HepG2 (cell line): Measurements from ENCODE around the gene SNRNP27. TPM values are rescaled to one million over a fixed set of nuclear protein-coding genes. Genes with fewer than 3 reads are reported as not detected.

Experiments
- AKNA ChIP-seq: sonication (generic); formaldehyde crosslinking; IDR thresholded peaks from 2 replicates; pipeline ENCODE4 v1.4.0; 2020; ENCODE audit warnings: missing genetic modification reagents, borderline replicate concordance
- CBX2 ChIP-seq, 2 experiments: fragments of 200-600 bp in 1 of 2; sonication (generic); formaldehyde crosslinking in 1 of 2; IDR thresholded peaks; 2 replicates each; pipeline versions ENCODE4 v1.7.0 to v1.8.1; 2018 to 2022; ENCODE audit warnings: low read depth in 2 of 2, low read length in 1 of 2, mild to moderate bottlenecking in 1 of 2, missing genetic modification reagents in 1 of 2
- JARID2 ChIP-seq: sonication (generic); formaldehyde crosslinking; IDR thresholded peaks from 2 replicates; pipeline ENCODE4 v1.8.1; 2023; ENCODE audit warnings: missing genetic modification reagents, inconsistent platforms; ENCODE audit not compliant: insufficient replicate concordance
- MYNN ChIP-seq: sonication (generic); formaldehyde crosslinking; IDR thresholded peaks from 2 replicates; pipeline ENCODE4 v1.4.0; 2020; ENCODE audit warnings: mild to moderate bottlenecking, low read depth, missing genetic modification reagents
- SAP130 ChIP-seq: IDR thresholded peaks from 2 replicates; pipeline ENCODE4 v1.6.1; 2016; ENCODE audit warnings: low read depth
- TRIM24 ChIP-seq: sonication (generic); formaldehyde crosslinking; IDR thresholded peaks from 2 replicates; pipeline ENCODE4 v1.8.0; 2022; ENCODE audit warnings: mild to moderate bottlenecking, missing genetic modification reagents
- ZFP41 ChIP-seq: sonication (generic); formaldehyde crosslinking; IDR thresholded peaks from 2 replicates; pipeline ENCODE4 v1.4.0; 2020; ENCODE audit warnings: mild to moderate bottlenecking, missing genetic modification reagents, borderline replicate concordance
- ZKSCAN1 ChIP-seq: fragments of 150-350 bp; IDR thresholded peaks from 2 replicates; pipeline ENCODE4 v1.6.1; 2014; ENCODE audit warnings: low read length
- ZNF562 ChIP-seq: sonication (generic); formaldehyde crosslinking; IDR thresholded peaks from 2 replicates; pipeline ENCODE4 v1.8.0; 2022; ENCODE audit warnings: missing genetic modification reagents, borderline replicate concordance
- ZNF572 ChIP-seq: sonication (generic); formaldehyde crosslinking; IDR thresholded peaks from 2 replicates; pipeline ENCODE4 v1.5.1; 2020; ENCODE audit warnings: mild to moderate bottlenecking, missing genetic modification reagents
- polyA plus RNA-seq, 8 experiments: library from polyadenylated mRNA; depleted of rRNA in 3 of 8; stranded (reverse) in 7 of 8; unstranded in 1 of 8; fragments of >200 nt; fragmentation: Illumina TruSeq in 4 of 8; extraction: Trizol in 4 of 8; gene quantifications; 2 replicates each; pipeline versions ENCODE4 v1.2.1 to v1.2.3, GENCODE V29; 2011 to 2016; ENCODE audit warnings: low read depth in 4 of 8, missing spikeins in 1 of 8, mixed read lengths in 1 of 8; ENCODE audit not compliant: insufficient read depth in 1 of 8
- total RNA-seq, 5 experiments: library from RNA; depleted of rRNA; stranded (reverse); fragments of >200 nt; fragmentation: Illumina TruSeq; extraction: Trizol; gene quantifications; 2 replicates each; pipeline ENCODE4 v1.2.3, GENCODE V29; 2016; ENCODE audit warnings: low read depth in 1 of 5
- TF ChIP-seq, protein P1 (sequence below): sonication (generic); formaldehyde crosslinking; IDR thresholded peaks from 2 replicates; pipeline ENCODE4 v1.8.1; 2023; ENCODE audit warnings: missing genetic modification reagents, mild to moderate bottlenecking, borderline replicate concordance
- TF ChIP-seq, protein P2 (sequence below): sonication (generic); formaldehyde crosslinking; IDR thresholded peaks from 2 replicates; pipeline ENCODE4 v1.5.0; 2020; ENCODE audit warnings: mild to moderate bottlenecking, missing genetic modification reagents, borderline replicate concordance
- TF ChIP-seq, protein P3 (sequence below): sonication (generic); formaldehyde crosslinking; IDR thresholded peaks from 2 replicates; pipeline ENCODE4 v1.5.1; 2020; ENCODE audit warnings: missing genetic modification reagents, mild to moderate bottlenecking, borderline replicate concordance

The SNRNP27 gene
- total and polyA plus RNA-seq, 2 of the 13 experiments (the other 11 are each of a cell fraction or from before 2014, with no cell fraction given), result 49.8 to 54.6 TPM

DNA sequence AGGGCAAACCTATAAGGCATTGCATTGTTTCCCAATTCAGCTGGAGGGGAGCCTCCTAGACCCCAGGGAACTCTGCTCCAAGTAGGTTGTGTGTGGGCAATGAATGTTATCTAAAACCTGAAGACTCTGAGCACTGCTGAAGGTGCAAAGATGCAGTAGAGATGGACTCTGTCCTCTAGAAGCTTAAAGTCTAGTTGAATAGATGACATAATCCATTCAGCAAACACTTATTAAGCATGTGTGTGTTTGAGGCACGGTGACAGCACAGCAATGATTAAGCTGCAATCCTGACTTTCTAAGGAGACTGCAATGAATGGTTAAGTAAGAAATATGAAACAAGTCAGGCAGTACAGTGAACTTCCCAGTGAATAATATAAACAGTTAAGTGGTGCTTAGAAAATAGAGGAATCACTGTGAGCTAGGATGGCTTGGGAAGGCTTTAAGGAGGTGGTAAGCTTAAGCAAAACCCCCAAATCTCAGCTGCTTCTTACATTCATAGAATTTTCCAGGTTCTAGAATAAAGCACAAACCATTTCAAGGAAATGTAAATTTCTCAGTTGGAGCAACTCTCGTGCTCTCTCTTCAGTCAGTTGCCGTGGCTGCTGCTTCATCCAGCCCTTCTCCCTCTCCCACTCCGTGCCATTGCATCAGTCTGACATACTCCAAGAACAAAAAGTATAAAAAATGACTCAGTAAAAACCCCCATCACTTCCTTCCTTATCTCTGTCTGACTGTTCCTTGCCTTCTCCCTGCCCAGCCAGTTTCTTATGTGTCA is 40.3 kb downstream of the SNRNP27 start (continued):
- no peak for TF ChIP-seq AKNA (CRISPR knock-in tag)
- no peak for TF ChIP-seq ZNF562 (CRISPR knock-in tag)
- TF ChIP-seq, protein P1, sequence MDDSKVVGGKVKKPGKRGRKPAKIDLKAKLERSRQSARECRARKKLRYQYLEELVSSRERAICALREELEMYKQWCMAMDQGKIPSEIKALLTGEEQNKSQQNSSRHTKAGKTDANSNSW (CRISPR knock-in tag), result no peak
- TF ChIP-seq, protein P2, sequence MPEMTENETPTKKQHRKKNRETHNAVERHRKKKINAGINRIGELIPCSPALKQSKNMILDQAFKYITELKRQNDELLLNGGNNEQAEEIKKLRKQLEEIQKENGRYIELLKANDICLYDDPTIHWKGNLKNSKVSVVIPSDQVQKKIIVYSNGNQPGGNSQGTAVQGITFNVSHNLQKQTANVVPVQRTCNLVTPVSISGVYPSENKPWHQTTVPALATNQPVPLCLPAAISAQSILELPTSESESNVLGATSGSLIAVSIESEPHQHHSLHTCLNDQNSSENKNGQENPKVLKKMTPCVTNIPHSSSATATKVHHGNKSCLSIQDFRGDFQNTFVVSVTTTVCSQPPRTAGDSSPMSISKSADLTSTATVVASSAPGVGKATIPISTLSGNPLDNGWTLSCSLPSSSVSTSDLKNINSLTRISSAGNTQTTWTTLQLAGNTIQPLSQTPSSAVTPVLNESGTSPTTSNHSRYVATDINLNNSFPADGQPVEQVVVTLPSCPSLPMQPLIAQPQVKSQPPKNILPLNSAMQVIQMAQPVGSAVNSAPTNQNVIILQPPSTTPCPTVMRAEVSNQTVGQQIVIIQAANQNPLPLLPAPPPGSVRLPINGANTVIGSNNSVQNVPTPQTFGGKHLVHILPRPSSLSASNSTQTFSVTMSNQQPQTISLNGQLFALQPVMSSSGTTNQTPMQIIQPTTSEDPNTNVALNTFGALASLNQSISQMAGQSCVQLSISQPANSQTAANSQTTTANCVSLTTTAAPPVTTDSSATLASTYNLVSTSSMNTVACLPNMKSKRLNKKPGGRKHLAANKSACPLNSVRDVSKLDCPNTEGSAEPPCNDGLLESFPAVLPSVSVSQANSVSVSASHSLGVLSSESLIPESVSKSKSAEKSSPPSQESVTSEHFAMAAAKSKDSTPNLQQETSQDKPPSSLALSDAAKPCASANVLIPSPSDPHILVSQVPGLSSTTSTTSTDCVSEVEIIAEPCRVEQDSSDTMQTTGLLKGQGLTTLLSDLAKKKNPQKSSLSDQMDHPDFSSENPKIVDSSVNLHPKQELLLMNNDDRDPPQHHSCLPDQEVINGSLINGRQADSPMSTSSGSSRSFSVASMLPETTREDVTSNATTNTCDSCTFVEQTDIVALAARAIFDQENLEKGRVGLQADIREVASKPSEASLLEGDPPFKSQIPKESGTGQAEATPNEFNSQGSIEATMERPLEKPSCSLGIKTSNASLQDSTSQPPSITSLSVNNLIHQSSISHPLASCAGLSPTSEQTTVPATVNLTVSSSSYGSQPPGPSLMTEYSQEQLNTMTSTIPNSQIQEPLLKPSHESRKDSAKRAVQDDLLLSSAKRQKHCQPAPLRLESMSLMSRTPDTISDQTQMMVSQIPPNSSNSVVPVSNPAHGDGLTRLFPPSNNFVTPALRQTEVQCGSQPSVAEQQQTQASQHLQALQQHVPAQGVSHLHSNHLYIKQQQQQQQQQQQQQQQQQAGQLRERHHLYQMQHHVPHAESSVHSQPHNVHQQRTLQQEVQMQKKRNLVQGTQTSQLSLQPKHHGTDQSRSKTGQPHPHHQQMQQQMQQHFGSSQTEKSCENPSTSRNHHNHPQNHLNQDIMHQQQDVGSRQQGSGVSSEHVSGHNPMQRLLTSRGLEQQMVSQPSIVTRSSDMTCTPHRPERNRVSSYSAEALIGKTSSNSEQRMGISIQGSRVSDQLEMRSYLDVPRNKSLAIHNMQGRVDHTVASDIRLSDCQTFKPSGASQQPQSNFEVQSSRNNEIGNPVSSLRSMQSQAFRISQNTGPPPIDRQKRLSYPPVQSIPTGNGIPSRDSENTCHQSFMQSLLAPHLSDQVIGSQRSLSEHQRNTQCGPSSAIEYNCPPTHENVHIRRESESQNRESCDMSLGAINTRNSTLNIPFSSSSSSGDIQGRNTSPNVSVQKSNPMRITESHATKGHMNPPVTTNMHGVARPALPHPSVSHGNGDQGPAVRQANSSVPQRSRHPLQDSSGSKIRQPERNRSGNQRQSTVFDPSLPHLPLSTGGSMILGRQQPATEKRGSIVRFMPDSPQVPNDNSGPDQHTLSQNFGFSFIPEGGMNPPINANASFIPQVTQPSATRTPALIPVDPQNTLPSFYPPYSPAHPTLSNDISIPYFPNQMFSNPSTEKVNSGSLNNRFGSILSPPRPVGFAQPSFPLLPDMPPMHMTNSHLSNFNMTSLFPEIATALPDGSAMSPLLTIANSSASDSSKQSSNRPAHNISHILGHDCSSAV (CRISPR knock-in tag), result no peak
- TF ChIP-seq, protein P3, sequence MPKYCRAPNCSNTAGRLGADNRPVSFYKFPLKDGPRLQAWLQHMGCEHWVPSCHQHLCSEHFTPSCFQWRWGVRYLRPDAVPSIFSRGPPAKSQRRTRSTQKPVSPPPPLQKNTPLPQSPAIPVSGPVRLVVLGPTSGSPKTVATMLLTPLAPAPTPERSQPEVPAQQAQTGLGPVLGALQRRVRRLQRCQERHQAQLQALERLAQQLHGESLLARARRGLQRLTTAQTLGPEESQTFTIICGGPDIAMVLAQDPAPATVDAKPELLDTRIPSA (CRISPR knock-in tag), result no peak
- TF ChIP-seq ZFP41 (CRISPR knock-in tag), result no peak
- TF ChIP-seq ZKSCAN1, result no peak
- no peak for TF ChIP-seq JARID2 (CRISPR knock-in tag)
- TF ChIP-seq ZNF572 (CRISPR knock-in tag), result no peak
- TF ChIP-seq TRIM24 (CRISPR knock-in tag), result no peak
- TF ChIP-seq CBX2 (IDR thresholded peaks at IDR 0.05; ENCODE audit: low read depth, low read length), result no peak
- TF ChIP-seq CBX2 (CRISPR knock-in tag; IDR thresholded peaks at IDR 0.05; ENCODE audit: low read depth), result no peak
- TF ChIP-seq SAP130 (CRISPR knock-in tag), result peak; percentile 91
- no peak for TF ChIP-seq MYNN (CRISPR knock-in tag)
